ENCODE measurements around the gene CACNA1H. TPM values are rescaled to one million over a fixed set of nuclear protein-coding genes. Genes with fewer than 3 reads are reported as not detected.

Gene CACNA1H
- total and polyA plus RNA-seq, 2 experiments from 2014 or later, result 0.11 TPM; not detected in 1

GRCh38 chr16:1133271-1133670 lies 19.6 kb upstream of the CACNA1H start:
- WGBS, 2 experiments (ENCODE audit: low coverage in 1 of 2, low lambda C conversion rate in 2 of 2, missing lambda C conversion rate in 2 of 2), result 61 to 64% methylated on average over 13 to 18 of the region's 18 CpGs
- H3K9me2 ChIP-seq (ENCODE audit: insufficient read depth), result no peaks in the 10 kb centered on the region
- H3K4me3 ChIP-seq, result no peak overlapping the region
- no peak overlapping the region for H3K27ac ChIP-seq
- no peak for TF ChIP-seq EZH2phosphoT487 (IDR thresholded peaks at IDR 0.05; ENCODE audit: insufficient read depth, low read depth)
- no peak for TF ChIP-seq EZH2 (IDR thresholded peaks at IDR 0.05; ENCODE audit: insufficient read depth, poor library complexity, severe bottlenecking)
- H3K36me3 ChIP-seq (ENCODE audit: low read depth), result no peaks in the 10 kb centered on the region
- H3K4me1 ChIP-seq (ENCODE audit: insufficient read depth), result no peaks in the 10 kb centered on the region
- no peak overlapping the region for H3K4me2 ChIP-seq (ENCODE audit: unreplicated experiment)
- H3K9me3 ChIP-seq (ENCODE audit: low read depth), result no peaks in the 10 kb centered on the region
- no peaks in the 10 kb centered on the region for H3K79me2 ChIP-seq (ENCODE audit: insufficient read depth)
- in situ Hi-C loops (cut with MboI), result no loop called here
- H3K9ac ChIP-seq, result no peak overlapping the region
- H3F3A ChIP-seq (ENCODE audit: insufficient read depth), result no peaks in the 10 kb centered on the region
- H2AFZ ChIP-seq, result no peak overlapping the region
- H3K27me3 ChIP-seq (replicated peaks; ENCODE audit: insufficient read depth), result 0 out of 2 replicates have a peak, but pooled peaks cover 5% of the 10 kb centered on the region
- DNase-seq, result no peak
- H4K20me1 ChIP-seq (ENCODE audit: insufficient read depth), result no peaks in the 10 kb centered on the region

DNA sequence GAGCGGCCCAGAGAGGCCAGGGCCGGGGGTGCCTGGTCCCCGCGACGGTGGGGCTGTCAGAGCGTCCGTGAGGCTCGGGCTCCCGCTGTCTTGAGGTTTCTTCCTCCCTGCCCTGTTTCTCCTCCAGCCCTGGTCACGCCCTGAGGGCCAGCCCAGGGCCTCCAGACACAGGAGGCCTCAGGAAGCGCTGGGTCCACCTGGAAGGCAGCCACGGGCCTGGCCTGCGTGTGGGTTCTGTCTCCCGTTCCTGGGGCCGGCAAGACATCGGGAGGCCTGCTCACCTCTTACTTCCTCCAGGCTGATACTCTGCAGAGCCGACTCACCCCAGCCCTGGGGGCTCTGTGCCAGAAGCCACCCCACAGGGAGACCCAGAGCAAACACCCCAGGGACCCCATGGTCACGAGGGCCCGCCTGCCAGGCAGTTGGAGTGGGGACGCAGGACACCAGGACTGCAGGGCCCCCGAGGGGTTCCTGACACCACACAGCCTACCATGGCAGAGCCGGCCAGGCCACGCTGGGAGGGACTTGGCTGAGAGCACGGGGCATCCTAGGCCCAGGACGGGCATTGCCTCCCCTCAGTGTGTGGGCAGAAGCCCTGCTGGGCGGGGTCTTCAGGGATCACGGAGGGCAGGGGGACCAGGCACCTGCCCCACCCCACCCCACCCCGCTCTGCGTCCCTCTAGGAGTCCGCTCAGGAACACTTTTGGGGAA lies 18.9 kb upstream of the CACNA1H start:
- TF ChIP-seq EZH2phosphoT487 (IDR thresholded peaks at IDR 0.05; ENCODE audit: insufficient read depth, low read depth) (no peak), EZH2 (IDR thresholded peaks at IDR 0.05; ENCODE audit: insufficient read depth, poor library complexity, severe bottlenecking) (no peak)
- H3K36me3 ChIP-seq (ENCODE audit: low read depth), result no peaks in the 10 kb centered on the region
- H4K20me1 ChIP-seq (ENCODE audit: insufficient read depth), result no peaks in the 10 kb centered on the region
- H3K4me1 ChIP-seq (ENCODE audit: insufficient read depth), result no peaks in the 10 kb centered on the region
- H3K9me2 ChIP-seq (ENCODE audit: insufficient read depth), result no peaks in the 10 kb centered on the region
- no peak overlapping the region for H3K27ac ChIP-seq
- no peak for DNase-seq
- no peak overlapping the region for H3K4me2 ChIP-seq (ENCODE audit: unreplicated experiment)
- no peaks in the 10 kb centered on the region for H3F3A ChIP-seq (ENCODE audit: insufficient read depth)
- H2AFZ ChIP-seq, result no peak overlapping the region
- H3K27me3 ChIP-seq (replicated peaks; ENCODE audit: insufficient read depth), result 0 out of 2 replicates have a peak, but pooled peaks cover 8% of the 10 kb centered on the region
- no peaks in the 10 kb centered on the region for H3K79me2 ChIP-seq (ENCODE audit: insufficient read depth)
- no peaks in the 10 kb centered on the region for H3K9me3 ChIP-seq (ENCODE audit: low read depth)
- in situ Hi-C loops (cut with MboI), result no loop called here
- no peak overlapping the region for H3K9ac ChIP-seq
- H3K4me3 ChIP-seq, result no peak overlapping the region
- WGBS, 2 experiments (ENCODE audit: low coverage in 1 of 2, low lambda C conversion rate in 2 of 2, missing lambda C conversion rate in 2 of 2), result 45 to 48% methylated on average over 22 to 29 of the region's 30 CpGs

- H3K4me1 ChIP-seq (ENCODE audit: insufficient read depth), result no peaks in the 10 kb centered on the region
- no peaks in the 10 kb centered on the region for H3K9me3 ChIP-seq (ENCODE audit: low read depth)
- no peak overlapping the region for H3K9ac ChIP-seq
- no peak overlapping the region for H2AFZ ChIP-seq
- no peak for DNase-seq
- TF ChIP-seq EZH2phosphoT487 (IDR thresholded peaks at IDR 0.05; ENCODE audit: insufficient read depth, low read depth) (no peak), EZH2 (IDR thresholded peaks at IDR 0.05; ENCODE audit: insufficient read depth, poor library complexity, severe bottlenecking) (no peak)
- 0 out of 2 replicates have a peak, but pooled peaks cover 11% of the 10 kb centered on the region for H3K27me3 ChIP-seq (replicated peaks; ENCODE audit: insufficient read depth)
- no peaks in the 10 kb centered on the region for H3K79me2 ChIP-seq (ENCODE audit: insufficient read depth)
- H3K4me3 ChIP-seq, result no peak overlapping the region
- in situ Hi-C loops (cut with MboI), result no loop called here
- no peaks in the 10 kb centered on the region for H3K9me2 ChIP-seq (ENCODE audit: insufficient read depth)
- H3F3A ChIP-seq (ENCODE audit: insufficient read depth), result no peaks in the 10 kb centered on the region
- no peak overlapping the region for H3K27ac ChIP-seq
- 46% methylated on average over 20 to 30 of the region's 30 CpGs for WGBS, 2 experiments (ENCODE audit: low coverage in 1 of 2, low lambda C conversion rate in 2 of 2, missing lambda C conversion rate in 2 of 2)
- H4K20me1 ChIP-seq (ENCODE audit: insufficient read depth), result no peaks in the 10 kb centered on the region
- no peaks in the 10 kb centered on the region for H3K36me3 ChIP-seq (ENCODE audit: low read depth)
- no peak overlapping the region for H3K4me2 ChIP-seq (ENCODE audit: unreplicated experiment)
Measured at GRCh38 chr16:1134776-1135458, 18.0 kb upstream of the CACNA1H start.

DNA sequence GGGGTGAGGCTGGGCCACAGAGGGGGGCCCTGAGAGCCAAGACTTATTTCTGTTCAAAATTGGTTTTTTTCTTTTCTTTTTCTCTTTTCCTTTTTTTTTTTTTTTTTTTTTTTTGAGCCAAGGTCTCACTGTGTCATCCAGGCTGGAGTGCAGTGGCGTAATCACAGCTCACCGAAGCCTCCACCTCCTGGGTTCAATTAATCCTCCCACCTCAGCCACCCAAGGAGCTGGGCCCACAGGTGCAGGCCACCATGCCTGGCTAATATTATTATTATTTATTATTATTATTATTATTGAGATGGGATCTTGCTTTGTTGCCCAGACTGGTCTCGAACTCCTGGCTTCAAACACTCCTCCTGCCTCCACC lies 17.5 kb upstream of the CACNA1H start:
- in situ Hi-C loops (cut with MboI), result no loop called here
- Histone ChIP-seq H3K9me3 (ENCODE audit: low read depth) (no peaks in the 10 kb centered on the region), H2AFZ (no peak overlapping the region), H3K4me3 (no peak overlapping the region), H3K27me3 (replicated peaks; ENCODE audit: insufficient read depth) (peaks cover 11% of the 10 kb centered on the region; the same call in 1 of the 2 replicates), H3K4me1 (ENCODE audit: insufficient read depth) (no peaks in the 10 kb centered on the region), H4K20me1 (ENCODE audit: insufficient read depth) (no peaks in the 10 kb centered on the region), H3F3A (ENCODE audit: insufficient read depth) (no peaks in the 10 kb centered on the region), H3K9ac (no peak overlapping the region), H3K9me2 (ENCODE audit: insufficient read depth) (no peaks in the 10 kb centered on the region), H3K4me2 (ENCODE audit: unreplicated experiment) (no peak overlapping the region), H3K36me3 (ENCODE audit: low read depth) (no peaks in the 10 kb centered on the region), H3K27ac (no peak overlapping the region), H3K79me2 (ENCODE audit: insufficient read depth) (no peaks in the 10 kb centered on the region)
- no peak for DNase-seq
- 84 to 85% methylated on average over 3 of the region's 3 CpGs for WGBS, 2 experiments (ENCODE audit: low coverage in 1 of 2, low lambda C conversion rate in 2 of 2, missing lambda C conversion rate in 2 of 2)
- TF ChIP-seq EZH2phosphoT487 (IDR thresholded peaks at IDR 0.05; ENCODE audit: insufficient read depth, low read depth) (no peak), EZH2 (IDR thresholded peaks at IDR 0.05; ENCODE audit: insufficient read depth, poor library complexity, severe bottlenecking) (no peak)

Measured in GM23248 (cell line).